ENCODE measurements around the gene EIF2S1. TPM values are rescaled to one million over a fixed set of nuclear protein-coding genes. Genes with fewer than 3 reads are reported as not detected.
"Not testable (repeated sequence)": the region's sequence is repeated elsewhere in the genome, so short reads cannot be mapped to it uniquely, and the experiment has no call there.

The EIF2S1 gene
- total and polyA plus RNA-seq, 10 donors = 13.9 to 68.6 (median 52.0) TPM

DNA sequence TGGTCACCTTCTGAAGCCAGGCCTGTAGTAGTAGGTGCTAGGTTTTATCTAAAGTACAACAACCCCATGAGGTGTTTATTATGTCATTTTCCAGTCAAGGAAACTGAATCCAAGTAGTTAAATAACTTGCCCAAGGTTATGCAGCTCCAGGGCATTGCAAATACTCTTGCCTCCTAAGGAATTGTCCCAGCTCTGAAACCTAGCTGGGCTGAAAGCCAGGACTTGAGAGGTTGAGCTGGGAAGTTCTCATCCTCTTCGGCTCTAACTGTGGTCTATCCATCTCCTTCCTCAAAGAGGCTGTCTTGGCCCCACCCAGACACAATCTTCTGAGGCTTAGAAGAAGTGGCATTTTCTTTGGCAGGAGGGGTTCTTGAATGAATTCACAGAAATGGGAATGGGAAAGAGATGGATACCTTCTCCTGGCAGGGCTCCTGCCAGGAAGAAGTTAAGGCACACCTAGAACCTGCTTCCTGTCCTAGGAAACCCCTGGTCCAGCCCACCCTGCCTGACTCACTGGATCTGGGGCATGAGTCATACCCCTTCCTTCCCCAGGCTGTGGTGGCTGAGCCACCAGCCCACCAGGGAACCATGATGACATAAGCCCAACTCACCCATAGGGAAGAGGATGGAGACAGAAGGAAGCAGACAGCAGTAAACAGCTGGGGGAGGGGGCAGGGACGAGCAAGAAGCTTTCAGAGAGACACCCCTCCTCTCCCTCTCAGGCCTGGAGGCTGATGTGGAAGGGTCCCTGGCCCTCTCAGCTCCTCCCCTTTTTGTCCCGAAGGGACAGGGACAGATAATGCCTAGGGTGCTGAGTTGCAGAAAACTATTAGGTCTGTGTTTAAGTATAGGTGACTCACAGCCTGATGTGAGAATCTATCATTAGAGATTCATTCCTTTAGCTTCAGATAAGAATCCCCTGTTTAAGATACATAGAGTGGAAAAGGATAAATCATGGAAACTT, 54.0 kb downstream of the EIF2S1 start:
- H3K4me3 ChIP-seq = no peak overlapping the region
- no peaks in the 10 kb centered on the region for H3K9me3 ChIP-seq
- H3K36me3 ChIP-seq = no peaks in the 10 kb centered on the region
- peaks cover 0 to 24% (median 13%) of the 10 kb centered on the region in 7 donors for H3K27me3 ChIP-seq (replicated peaks in 1 of 7)
- TF ChIP-seq, protein P1, sequence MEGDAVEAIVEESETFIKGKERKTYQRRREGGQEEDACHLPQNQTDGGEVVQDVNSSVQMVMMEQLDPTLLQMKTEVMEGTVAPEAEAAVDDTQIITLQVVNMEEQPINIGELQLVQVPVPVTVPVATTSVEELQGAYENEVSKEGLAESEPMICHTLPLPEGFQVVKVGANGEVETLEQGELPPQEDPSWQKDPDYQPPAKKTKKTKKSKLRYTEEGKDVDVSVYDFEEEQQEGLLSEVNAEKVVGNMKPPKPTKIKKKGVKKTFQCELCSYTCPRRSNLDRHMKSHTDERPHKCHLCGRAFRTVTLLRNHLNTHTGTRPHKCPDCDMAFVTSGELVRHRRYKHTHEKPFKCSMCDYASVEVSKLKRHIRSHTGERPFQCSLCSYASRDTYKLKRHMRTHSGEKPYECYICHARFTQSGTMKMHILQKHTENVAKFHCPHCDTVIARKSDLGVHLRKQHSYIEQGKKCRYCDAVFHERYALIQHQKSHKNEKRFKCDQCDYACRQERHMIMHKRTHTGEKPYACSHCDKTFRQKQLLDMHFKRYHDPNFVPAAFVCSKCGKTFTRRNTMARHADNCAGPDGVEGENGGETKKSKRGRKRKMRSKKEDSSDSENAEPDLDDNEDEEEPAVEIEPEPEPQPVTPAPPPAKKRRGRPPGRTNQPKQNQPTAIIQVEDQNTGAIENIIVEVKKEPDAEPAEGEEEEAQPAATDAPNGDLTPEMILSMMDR (IDR thresholded peaks at IDR 0.05 in 8 of 11, conservative IDR thresholded peaks at IDR 0.05 in 3 of 11) = no peak
- 31 to 53% (median 38%) methylated on average over 3 of the region's 3 CpGs for WGBS, 5 donors
- H3K27ac ChIP-seq = no peak overlapping the region
- peaks cover 0 to 17% (median 10%) of the 10 kb centered on the region in 6 donors for H3K4me1 ChIP-seq
- intact Hi-C loops (cut with DNase I; ENCODE audit: low total_unique reads) = no loop called here
- DNase-seq = no peak

DNA sequence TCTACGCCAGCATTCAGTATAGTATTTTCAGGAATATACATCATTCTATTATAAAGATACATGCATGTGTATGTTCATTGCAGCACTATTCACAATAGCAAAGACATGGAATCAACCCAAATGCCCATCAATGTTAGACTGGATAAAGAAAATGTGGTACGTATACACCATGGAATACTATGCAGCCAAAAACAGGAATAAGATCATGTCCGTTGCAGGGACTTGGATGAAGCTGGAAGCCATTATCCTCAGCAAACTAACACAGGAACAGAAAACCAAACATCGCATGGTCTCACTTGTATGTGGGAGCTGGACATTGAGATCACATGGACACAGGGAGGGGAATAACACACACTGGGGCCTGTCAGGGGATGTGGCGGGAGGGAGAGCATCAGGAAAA, 55.5 kb downstream of the EIF2S1 start:
- intact Hi-C loops (cut with DNase I; ENCODE audit: low total_unique reads); H3K4me3 ChIP-seq; H3K27ac ChIP-seq; H3K36me3 ChIP-seq; DNase-seq; H3K9me3 ChIP-seq: not testable (repeated sequence)
- 91 to 95% (median 93%) methylated on average over 5 of the region's 5 CpGs for WGBS, 5 donors
- Histone ChIP-seq H3K27me3 (replicated peaks in 1 of 7) (peaks cover 0 to 30% (median 13%) of the 10 kb centered on the region in 7 donors), H3K4me1 (peaks cover 0 to 17% (median 10%) of the 10 kb centered on the region in 6 donors)

DNA sequence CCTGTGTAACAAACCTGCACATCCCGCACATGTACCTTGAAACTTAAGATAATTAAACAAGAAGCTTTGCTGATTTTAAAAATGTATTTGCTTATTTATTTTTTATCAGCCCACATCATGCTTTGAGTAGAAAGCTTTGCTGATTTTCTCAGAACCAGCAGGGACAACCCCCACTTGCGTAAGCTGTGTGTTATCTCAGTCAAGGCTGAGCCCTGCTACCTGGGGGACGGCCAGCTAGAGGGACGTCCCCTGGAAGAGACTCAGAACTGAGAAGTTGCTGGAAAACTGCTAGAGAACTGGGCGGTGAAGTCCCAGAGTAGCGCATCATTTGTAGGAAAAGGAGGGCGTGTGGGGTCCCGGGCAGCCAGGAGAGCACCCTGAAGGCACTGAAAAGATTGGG, 56.0 kb downstream of the EIF2S1 start:
- H3K36me3 ChIP-seq = no peaks in the 10 kb centered on the region
- H3K9me3 ChIP-seq = no peaks in the 10 kb centered on the region
- no peak overlapping the region for H3K4me3 ChIP-seq
- TF ChIP-seq, protein P1 (IDR thresholded peaks at IDR 0.05 in 8 of 11, conservative IDR thresholded peaks at IDR 0.05 in 3 of 11) = no peak
- TF ChIP-seq POLR2A (IDR thresholded peaks at IDR 0.05) (no peak), POLR2AphosphoS5 (IDR thresholded peaks at IDR 0.05) (no peak)
- WGBS, 5 donors = 77 to 87% (median 82%) methylated on average over 8 of the region's 8 CpGs
- intact Hi-C loops (cut with DNase I; ENCODE audit: low total_unique reads) = no loop called here
- peaks cover 0 to 25% (median 13%) of the 10 kb centered on the region in 7 donors for H3K27me3 ChIP-seq (replicated peaks in 1 of 7)
- H3K4me1 ChIP-seq = peaks cover 0 to 17% (median 10%) of the 10 kb centered on the region in 6 donors
- no peak overlapping the region for H3K27ac ChIP-seq
- DNase-seq = no peak

DNA sequence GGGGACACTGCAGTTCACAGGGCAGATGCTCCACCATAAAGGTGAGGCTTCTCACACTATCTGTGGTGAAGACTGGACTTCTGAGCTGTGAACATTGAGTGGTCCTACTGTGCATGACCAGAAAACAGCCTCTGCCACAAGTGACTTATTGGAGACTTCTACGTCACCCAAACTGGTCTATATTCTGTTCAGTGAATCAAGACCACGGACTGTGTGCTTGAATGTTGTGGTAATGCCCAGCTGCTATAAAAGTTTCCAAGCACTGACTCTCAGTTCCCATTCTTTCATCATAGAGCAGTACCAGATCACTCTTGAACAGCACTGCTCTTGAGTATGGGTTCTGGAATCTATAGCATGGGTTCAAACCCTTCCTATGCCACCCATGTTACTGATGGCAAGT, 56.7 kb downstream of the EIF2S1 start:
- Histone ChIP-seq H3K27ac (no peak overlapping the region), H3K4me1 (peaks cover 0 to 13% (median 6%) of the 10 kb centered on the region in 6 donors), H3K27me3 (replicated peaks in 1 of 7) (peaks cover 0 to 18% (median 6%) of the 10 kb centered on the region in 7 donors), H3K36me3 (no peaks in the 10 kb centered on the region), H3K9me3 (no peaks in the 10 kb centered on the region), H3K4me3 (no peak overlapping the region)
- no peak for TF ChIP-seq POLR2A (IDR thresholded peaks at IDR 0.05)
- DNase-seq = no peak
- intact Hi-C loops (cut with DNase I; ENCODE audit: low total_unique reads) = no loop called here
- 57 to 73% (median 69%) methylated on average over 2 of the region's 2 CpGs for WGBS, 5 donors

DNA sequence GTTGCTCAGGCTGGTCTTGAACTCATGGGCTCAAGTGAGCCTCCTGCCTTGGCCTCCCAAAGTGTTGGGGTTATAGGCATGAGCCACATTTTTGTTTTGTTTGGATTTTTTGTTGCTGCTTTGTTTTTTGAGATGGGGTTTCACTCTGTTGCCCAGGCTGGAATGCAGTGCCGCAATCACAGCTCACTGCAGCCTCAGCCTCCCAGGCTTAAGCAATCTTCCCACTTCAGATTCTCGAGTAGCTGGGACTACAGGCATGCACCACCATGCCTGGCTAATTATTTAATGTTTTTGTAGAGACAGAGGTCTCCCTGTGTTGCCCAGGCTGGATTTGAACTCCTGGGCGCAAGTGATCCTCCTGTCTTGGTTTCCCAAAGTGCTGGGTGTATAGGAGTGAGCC, 57.5 kb downstream of the EIF2S1 start:
- peaks cover 0 to 9% (median 0%) of the 10 kb centered on the region in 7 donors for H3K27me3 ChIP-seq (replicated peaks in 1 of 7)
- no peaks in the 10 kb centered on the region for H3K36me3 ChIP-seq
- H3K4me3 ChIP-seq = no peak overlapping the region
- peaks cover 0 to 5% (median 0%) of the 10 kb centered on the region in 6 donors for H3K4me1 ChIP-seq
- no peaks in the 10 kb centered on the region for H3K9me3 ChIP-seq
- TF ChIP-seq POLR2AphosphoS5 (IDR thresholded peaks at IDR 0.05) (no peak), POLR2A (IDR thresholded peaks at IDR 0.05) (no peak)
- TF ChIP-seq, protein P1 (IDR thresholded peaks at IDR 0.05 in 8 of 11, conservative IDR thresholded peaks at IDR 0.05 in 3 of 11) = no peak
- intact Hi-C loops (cut with DNase I; ENCODE audit: low total_unique reads) = no loop called here
- DNase-seq = no peak
- 74 to 83% (median 80%) methylated on average over 3 of the region's 3 CpGs for WGBS, 5 donors
- H3K27ac ChIP-seq = no peak overlapping the region

Data from spleen (tissue), 11 donors.